ENCODE data around the gene ZNF273. TPM values are rescaled to one million over a fixed set of nuclear protein-coding genes. Genes with fewer than 3 reads are reported as not detected.

Gene ZNF273
- total and polyA plus RNA-seq, 8 donors, result 1.3 to 24.3 (median 6.9) TPM

GRCh38 chr7:64874562-64875250 lies 28.4 kb upstream of the ZNF273 start:
- Histone ChIP-seq H3K27ac (no peak overlapping the region), H3K9me3 (peaks cover 0 to 25% (median 7%) of the 10 kb centered on the region in 4 donors), H3K4me3 (no peak overlapping the region), H3K27me3 (peaks cover 0 to 5% (median 4%) of the 10 kb centered on the region in 3 donors), H3K36me3 (no peaks in the 10 kb centered on the region), H3K4me1 (peaks cover 0 to 8% (median 3%) of the 10 kb centered on the region in 4 donors)
- peak in 1 of 2 donors; percentile 20 for DNase-seq
- no peak for TF ChIP-seq POLR2A (IDR thresholded peaks at IDR 0.05)
- WGBS, 5 donors, result 72 to 92% (median 81%) methylated on average over 14 to 23 of the region's 23 CpGs
- intact Hi-C loops (cut with DNase I; ENCODE audit: low total_unique reads), result no loop called here

GRCh38 chr7:64875258-64875657 lies 27.8 kb upstream of the ZNF273 start:
- Histone ChIP-seq H3K4me1 (peaks cover 0 to 8% (median 3%) of the 10 kb centered on the region in 4 donors), H3K27me3 (peaks cover 0 to 5% (median 4%) of the 10 kb centered on the region in 3 donors), H3K36me3 (no peaks in the 10 kb centered on the region), H3K4me3 (no peak overlapping the region), H3K27ac (no peak overlapping the region), H3K9me3 (peaks cover 3 to 27% (median 9%) of the 10 kb centered on the region in 4 donors)
- WGBS, 5 donors, result 84 to 94% (median 91%) methylated on average over 17 to 18 of the region's 18 CpGs
- intact Hi-C loops (cut with DNase I; ENCODE audit: low total_unique reads), result no loop called here
- DNase-seq, result peak in 1 of 2 donors; percentile 11
- TF ChIP-seq EP300 (IDR thresholded peaks at IDR 0.05) (no peak), POLR2A (IDR thresholded peaks at IDR 0.05) (no peak), CTCF (IDR thresholded peaks at IDR 0.05) (no peak), POLR2AphosphoS5 (IDR thresholded peaks at IDR 0.05) (no peak)

GRCh38 chr7:64875658-64876406 lies 27.2 kb upstream of the ZNF273 start:
- Histone ChIP-seq H3K27ac (no peak overlapping the region), H3K4me1 (peaks cover 0 to 8% (median 3%) of the 10 kb centered on the region in 4 donors), H3K4me3 (no peak overlapping the region), H3K9me3 (peaks cover 3 to 31% (median 12%) of the 10 kb centered on the region in 4 donors), H3K36me3 (no peaks in the 10 kb centered on the region), H3K27me3 (peaks cover 0 to 5% (median 4%) of the 10 kb centered on the region in 3 donors)
- intact Hi-C loops (cut with DNase I; ENCODE audit: low total_unique reads), result no loop called here
- TF ChIP-seq CTCF (IDR thresholded peaks at IDR 0.05) (no peak), POLR2AphosphoS5 (IDR thresholded peaks at IDR 0.05) (no peak), POLR2A (IDR thresholded peaks at IDR 0.05) (no peak), EP300 (IDR thresholded peaks at IDR 0.05) (no peak)
- 85 to 91% (median 91%) methylated on average over 23 of the region's 23 CpGs for WGBS, 5 donors
- peak in 1 of 2 donors; percentile 7 for DNase-seq

- WGBS, 5 donors, result 18 to 41% (median 24%) methylated on average over 15 to 39 of the region's 39 CpGs
- Histone ChIP-seq H3K36me3 (no peaks in the 10 kb centered on the region), H3K4me1 (peaks cover 0 to 14% (median 4%) of the 10 kb centered on the region in 4 donors), H3K27ac (no peak overlapping the region), H3K9me3 (peaks cover 3 to 38% (median 15%) of the 10 kb centered on the region in 4 donors), H3K4me3 (peak overlapping the region; percentile 30 to 37 (median 32)), H3K27me3 (peaks cover 0 to 10% (median 8%) of the 10 kb centered on the region in 3 donors)
- intact Hi-C loops (cut with DNase I; ENCODE audit: low total_unique reads), result no loop called here
- peak; percentile 44 to 86 for DNase-seq
- no peak for TF ChIP-seq EP300 (IDR thresholded peaks at IDR 0.05)
- no peak for TF ChIP-seq CTCF (IDR thresholded peaks at IDR 0.05)
Observed at GRCh38 chr7:64876792-64877713, 26.0 kb upstream of the ZNF273 start.

Data from stomach (tissue), 9 donors.